DOHH2 (cell line): ENCODE measurements around the gene DDX5.

ENCODE experiments used
- H3F3A ChIP-seq: fragments of 200-600 bp; sonication (generic), shearing (Covaris generic); 2 replicates; pipeline ENCODE4 v1.6.0; 2016; ENCODE audit warnings: antibody characterized with exemption, mild to moderate bottlenecking; ENCODE audit not compliant: control insufficient read depth, insufficient read depth
- H3K27ac ChIP-seq: fragments of 200-600 bp; sonication (generic); 2 replicates; pipeline ENCODE4 v1.5.1; 2014; ENCODE audit warnings: low read depth, mild to moderate bottlenecking, low read length, moderate library complexity
- H3K27me3 ChIP-seq: fragments of 200-600 bp; sonication (generic); 2 replicates; pipeline ENCODE4 v1.6.1; 2014; ENCODE audit warnings: mild to moderate bottlenecking, low read length, mixed read lengths; ENCODE audit not compliant: control insufficient read depth
- H3K36me3 ChIP-seq: fragments of 200-600 bp; sonication (generic); 2 replicates; pipeline ENCODE4 v1.6.1; 2014; ENCODE audit warnings: mild to moderate bottlenecking, low read length, moderate library complexity, mixed read lengths; ENCODE audit not compliant: control insufficient read depth
- H3K4me1 ChIP-seq: fragments of 200-600 bp; sonication (generic); 2 replicates; pipeline ENCODE4 v1.6.1; 2014; ENCODE audit warnings: mild to moderate bottlenecking, low read length, mixed read lengths; ENCODE audit not compliant: control insufficient read depth
- H3K4me2 ChIP-seq: fragments of 200-600 bp; sonication (generic); 2 replicates; pipeline ENCODE4 v1.6.0; 2014; ENCODE audit warnings: mild to moderate bottlenecking, low read length, moderate library complexity
- H3K4me3 ChIP-seq: fragments of 200-600 bp; sonication (generic); 2 replicates; pipeline ENCODE4 v1.5.1; 2014; ENCODE audit warnings: mild to moderate bottlenecking, low read length, mixed read lengths
- H3K79me2 ChIP-seq: fragments of 200-600 bp; sonication (generic); 2 replicates; pipeline ENCODE4 v1.6.1; 2014; ENCODE audit warnings: mild to moderate bottlenecking, low read length, mixed read lengths; ENCODE audit not compliant: control insufficient read depth
- H3K9me2 ChIP-seq: fragments of 200-600 bp; sonication (generic); replicated peaks from 2 replicates; pipeline ENCODE4 v1.6.1; 2014; ENCODE audit warnings: mild to moderate bottlenecking, low read length, mixed read lengths; ENCODE audit not compliant: control insufficient read depth
- H3K9me3 ChIP-seq: fragments of 200-600 bp; sonication (generic); 2 replicates; pipeline ENCODE4 v1.6.1; 2014; ENCODE audit warnings: antibody characterized with exemption, low read length, mixed read lengths; ENCODE audit not compliant: control insufficient read depth, insufficient read depth
- H4K20me1 ChIP-seq: fragments of 200-600 bp; sonication (generic); 2 replicates; pipeline ENCODE4 v1.6.0; 2014; ENCODE audit warnings: low read depth, mild to moderate bottlenecking, antibody characterized with exemption, low read length, moderate library complexity; ENCODE audit not compliant: control insufficient read depth, insufficient read depth
- CTCF ChIP-seq: fragments of 200-600 bp; sonication (generic); IDR thresholded peaks from one replicate; pipeline ENCODE4 v1.5.1; 2014; ENCODE audit warnings: antibody characterized with exemption, mild to moderate bottlenecking, low read depth, low read length; ENCODE audit not compliant: poor library complexity, severe bottlenecking
- EZH2phosphoT487 ChIP-seq: fragments of 200-600 bp; sonication (generic); IDR thresholded peaks from 2 replicates; pipeline ENCODE4 v1.6.1; 2017; ENCODE audit warnings: borderline replicate concordance, mild to moderate bottlenecking, antibody characterized with exemption, low read length, moderate library complexity, mixed read lengths

The DDX5 gene

DNA sequence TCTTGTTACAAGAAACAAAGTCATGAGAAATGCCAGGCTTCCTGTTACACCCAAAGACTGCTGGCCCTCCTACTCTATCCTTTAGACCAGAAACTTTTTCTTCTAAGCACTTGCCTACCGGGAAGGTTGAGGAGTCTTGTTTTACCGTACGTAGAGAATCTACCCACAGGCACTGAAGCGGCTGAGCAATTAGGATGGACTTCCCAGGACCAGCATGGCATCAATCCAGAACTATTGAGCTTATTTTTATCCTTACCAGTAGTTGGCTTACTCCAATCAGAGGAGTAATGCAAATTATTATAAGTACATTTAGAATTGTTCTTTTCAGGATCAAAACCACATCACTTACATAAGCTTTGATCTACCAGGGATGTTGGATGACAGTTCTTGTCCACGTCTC lies 26.3 kb upstream of the DDX5 start:
- Histone ChIP-seq H3K9me2 (no peaks in the 10 kb centered on the region), H3K36me3 (peaks cover 98% of the 10 kb centered on the region), H4K20me1 (no peaks in the 10 kb centered on the region), H3K27me3 (no peaks in the 10 kb centered on the region), H3K27ac (no peak overlapping the region), H3K9me3 (no peaks in the 10 kb centered on the region), H3K4me1 (no peaks in the 10 kb centered on the region), H3K4me2 (no peak overlapping the region), H3F3A (no peaks in the 10 kb centered on the region), H3K79me2 (no peaks in the 10 kb centered on the region), H3K4me3 (no peak overlapping the region)
- TF ChIP-seq EZH2phosphoT487: no peak
- TF ChIP-seq CTCF: no peak

DNA sequence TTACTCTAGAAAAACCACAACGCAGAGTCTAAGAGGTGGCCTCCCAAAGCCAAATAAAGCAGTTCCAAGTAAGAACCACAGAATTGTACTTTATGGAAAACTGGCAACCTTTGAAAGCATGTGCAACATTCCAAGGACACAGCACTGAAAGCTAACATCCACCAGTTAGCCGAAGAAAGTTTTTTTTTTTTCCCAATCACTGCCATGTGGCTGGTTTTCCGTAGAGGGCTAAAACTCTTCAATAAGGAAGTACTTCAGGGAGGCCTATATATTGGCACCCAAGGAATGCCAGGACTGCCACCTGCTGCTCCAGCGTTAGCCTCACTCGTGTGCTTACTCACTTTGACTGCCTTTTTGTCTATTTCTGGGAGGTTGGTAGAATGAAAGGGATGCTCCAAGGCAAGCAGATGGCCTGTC lies 25.9 kb upstream of the DDX5 start:
- Histone ChIP-seq H3K4me1 (no peaks in the 10 kb centered on the region), H3K36me3 (peaks cover 97% of the 10 kb centered on the region), H3F3A (no peaks in the 10 kb centered on the region), H3K4me3 (no peak overlapping the region), H3K79me2 (no peaks in the 10 kb centered on the region), H3K9me2 (no peaks in the 10 kb centered on the region), H4K20me1 (no peaks in the 10 kb centered on the region), H3K27ac (no peak overlapping the region), H3K9me3 (no peaks in the 10 kb centered on the region), H3K4me2 (no peak overlapping the region), H3K27me3 (no peaks in the 10 kb centered on the region)
- no peak for TF ChIP-seq CTCF
- TF ChIP-seq EZH2phosphoT487: no peak

DNA sequence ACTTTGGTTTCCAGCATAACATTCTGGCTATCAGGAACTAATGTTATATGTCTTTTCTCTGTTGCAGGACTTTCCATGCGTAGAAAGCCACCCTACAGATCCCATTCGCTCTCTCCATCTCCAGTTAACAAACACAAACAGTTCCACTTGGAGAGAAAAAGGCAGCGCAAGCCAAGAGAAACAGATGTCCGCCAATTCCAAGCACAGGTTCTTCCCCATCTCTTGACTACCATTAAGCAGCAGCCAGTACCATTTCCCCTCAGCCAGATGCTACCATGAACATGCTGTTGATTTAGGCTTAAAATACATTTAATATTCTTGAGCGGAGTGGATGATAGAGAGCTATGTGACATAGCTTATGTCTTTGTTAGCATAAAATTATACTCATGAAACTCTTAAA lies 23.1 kb upstream of the DDX5 start:
- H3F3A ChIP-seq: no peaks in the 10 kb centered on the region
- H3K4me1 ChIP-seq: no peaks in the 10 kb centered on the region
- H4K20me1 ChIP-seq: peaks cover 3% of the 10 kb centered on the region; the same call in 1 of the 2 replicates
- no peaks in the 10 kb centered on the region for H3K9me3 ChIP-seq
- TF ChIP-seq CTCF (no peak), EZH2phosphoT487 (no peak)
- H3K4me3 ChIP-seq: no peak overlapping the region
- no peaks in the 10 kb centered on the region for H3K27me3 ChIP-seq
- H3K79me2 ChIP-seq: no peaks in the 10 kb centered on the region
- H3K4me2 ChIP-seq: no peak overlapping the region
- no peaks in the 10 kb centered on the region for H3K9me2 ChIP-seq
- peaks cover 92% of the 10 kb centered on the region for H3K36me3 ChIP-seq
- H3K27ac ChIP-seq: no peak overlapping the region
